Measurements from ENCODE around the gene DCLRE1B.

The DCLRE1B gene

GRCh38 chr1:113918243-113918642 lies 13.1 kb downstream of the DCLRE1B start:
- no peak for DNase-seq (ENCODE audit: low read depth)
- H3K4me3 ChIP-seq (ENCODE audit: low read depth, low read length), result no peak overlapping the region
- TF ChIP-seq CTCF (IDR thresholded peaks at IDR 0.05; ENCODE audit: control insufficient read depth, extremely low read depth, insufficient read depth), result no peak

DNA sequence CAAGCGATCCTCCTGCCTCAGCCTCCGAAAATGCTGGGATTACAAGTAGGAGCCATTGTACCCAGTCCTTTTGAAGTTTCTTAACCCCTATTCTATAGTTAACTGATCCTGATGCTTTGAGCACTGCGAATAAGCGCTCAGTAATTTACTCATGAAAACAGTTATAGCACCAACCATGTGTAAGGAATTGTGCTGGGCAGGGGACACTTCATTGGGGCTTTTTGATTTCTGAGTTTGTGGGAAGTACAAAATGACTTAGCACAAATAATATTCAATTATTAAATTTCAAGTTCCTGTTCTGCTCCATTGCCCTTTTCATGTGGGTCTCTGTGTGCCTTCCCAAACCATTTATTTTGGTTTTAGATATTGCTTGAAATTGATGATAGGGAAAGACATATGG lies 17.8 kb downstream of the DCLRE1B start:
- no peak overlapping the region for H3K4me3 ChIP-seq (ENCODE audit: low read depth, low read length)
- no peak for TF ChIP-seq CTCF (IDR thresholded peaks at IDR 0.05; ENCODE audit: control insufficient read depth, extremely low read depth, insufficient read depth)
- DNase-seq (ENCODE audit: low read depth), result no peak

DNA sequence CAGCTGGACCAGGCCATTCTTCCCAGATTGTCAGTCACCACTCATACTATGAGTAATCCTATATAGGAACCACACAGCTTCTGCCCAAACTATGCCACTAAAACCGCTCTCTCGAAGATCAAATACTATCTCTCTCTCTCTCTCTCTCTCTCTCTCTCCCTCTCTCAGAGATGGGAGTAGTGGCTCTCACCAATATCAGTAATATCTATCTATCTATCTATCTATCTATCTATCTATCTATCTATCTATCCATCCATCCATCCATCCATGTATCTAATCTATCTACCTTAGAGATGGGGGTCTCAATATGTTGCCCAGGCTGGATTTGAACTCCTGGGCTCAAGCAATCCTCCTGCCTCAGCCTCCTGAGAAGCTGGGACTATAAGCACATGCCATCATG lies 19.3 kb downstream of the DCLRE1B start:
- no peak for TF ChIP-seq CTCF (IDR thresholded peaks at IDR 0.05; ENCODE audit: control insufficient read depth, extremely low read depth, insufficient read depth)
- no peak for DNase-seq (ENCODE audit: low read depth)
- H3K4me3 ChIP-seq (ENCODE audit: low read depth, low read length), result no peak overlapping the region

GRCh38 chr1:113928187-113928930 lies 23.2 kb downstream of the DCLRE1B start:
- DNase-seq (ENCODE audit: low read depth), result no peak
- no peak for TF ChIP-seq CTCF (IDR thresholded peaks at IDR 0.05; ENCODE audit: control insufficient read depth, extremely low read depth, insufficient read depth)
- peak overlapping the region; percentile 92 for H3K4me3 ChIP-seq (ENCODE audit: low read depth, low read length)

DNA sequence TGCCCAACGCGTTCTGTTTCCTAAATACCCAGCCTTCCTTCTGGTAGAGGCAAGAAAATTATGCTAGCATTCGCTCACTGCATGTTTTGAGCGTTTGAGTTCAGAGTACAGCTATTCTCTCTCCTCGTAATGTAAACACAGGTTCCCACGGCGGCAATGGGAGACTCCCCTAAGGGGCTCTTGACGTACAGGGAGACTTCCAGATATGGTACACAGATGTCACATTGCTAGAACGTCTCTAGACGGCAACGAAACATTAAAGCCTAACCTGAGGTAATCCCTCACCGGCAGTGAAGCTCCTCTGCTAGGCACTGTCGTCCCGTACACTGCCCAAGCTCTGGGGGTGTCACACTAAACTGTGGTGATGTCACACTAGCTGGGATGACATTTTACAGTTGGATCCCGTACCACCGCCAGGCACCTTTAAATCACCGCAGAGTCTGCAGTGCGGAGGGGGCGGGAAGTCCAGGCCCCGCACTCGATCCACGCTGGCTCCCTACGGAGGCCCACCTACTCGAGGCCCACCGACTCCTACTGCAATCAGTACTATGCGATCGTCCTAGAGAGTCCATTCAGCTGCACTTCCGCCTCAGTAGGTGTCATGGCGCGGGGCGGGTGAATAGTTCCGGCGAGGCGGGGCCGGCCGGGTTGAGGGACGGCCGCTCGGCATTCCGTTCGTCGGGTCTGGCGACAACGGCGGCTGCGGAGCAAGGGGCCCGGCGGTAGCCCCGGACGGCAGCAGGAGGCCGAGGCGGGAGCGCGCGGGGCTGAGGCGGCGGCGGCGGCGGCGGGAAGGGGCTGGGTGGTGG lies 24.0 kb downstream of the DCLRE1B start, which contains the start of gene HIPK1:
Gene HIPK1 (plus strand): TSS at position 384 of the 809 bp plus-strand sequence.
- peak within 1 kb of the TSS; percentile 92 for H3K4me3 ChIP-seq (ENCODE audit: low read depth, low read length)
- no peak for TF ChIP-seq CTCF (IDR thresholded peaks at IDR 0.05; ENCODE audit: control insufficient read depth, extremely low read depth, insufficient read depth)
- DNase-seq (ENCODE audit: low read depth), result peak; percentile 53

DNA sequence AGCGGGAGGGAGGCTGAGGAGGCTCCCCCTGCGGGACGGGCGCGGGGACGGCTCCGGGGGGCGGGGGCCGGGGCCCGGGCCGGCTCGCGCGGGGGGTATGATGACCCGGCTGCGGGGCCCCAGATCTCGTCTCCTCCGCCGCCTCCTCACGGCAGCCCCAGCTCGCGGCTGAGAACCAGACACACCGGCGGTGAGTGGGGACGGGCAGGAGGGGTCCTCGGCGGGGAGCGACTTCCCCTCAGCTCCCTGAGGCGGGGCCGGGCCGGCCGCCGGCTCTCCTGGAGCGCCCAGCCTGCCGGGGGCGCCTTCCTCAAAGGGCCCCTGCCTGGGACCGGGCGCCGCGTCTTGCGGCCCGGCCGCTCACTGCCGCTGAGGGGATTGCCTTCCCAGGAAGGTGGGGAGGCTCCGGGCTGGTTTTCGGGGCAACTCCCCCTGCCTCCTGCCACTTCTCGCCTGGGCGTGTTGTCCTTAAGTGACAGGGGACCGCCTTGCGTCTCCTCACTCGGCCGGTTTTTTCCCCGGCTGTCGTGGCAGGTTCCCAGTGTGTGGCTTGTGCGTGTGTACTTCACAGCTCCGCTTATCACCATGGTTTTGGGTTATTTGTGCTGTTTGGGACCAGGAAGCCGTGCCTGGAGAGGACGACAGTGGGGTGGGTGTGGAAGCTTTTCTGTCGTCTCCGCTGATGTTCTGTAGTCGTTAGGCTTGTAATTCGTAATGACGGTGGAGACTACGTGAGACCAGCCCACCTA lies 24.8 kb downstream of the DCLRE1B start:
- no peak for TF ChIP-seq CTCF (IDR thresholded peaks at IDR 0.05; ENCODE audit: control insufficient read depth, extremely low read depth, insufficient read depth)
- H3K4me3 ChIP-seq (ENCODE audit: low read depth, low read length), result peak overlapping the region; percentile 92
- no peak for DNase-seq (ENCODE audit: low read depth)

All from LNCaP clone FGC (cell line).